ENCODE results near the gene GTF2F2. TPM values are rescaled to one million over a fixed set of nuclear protein-coding genes. Genes with fewer than 3 reads are reported as not detected.

Gene GTF2F2
- total and polyA plus RNA-seq, 10 donors: 11.8 to 19.1 (median 16.4) TPM

DNA sequence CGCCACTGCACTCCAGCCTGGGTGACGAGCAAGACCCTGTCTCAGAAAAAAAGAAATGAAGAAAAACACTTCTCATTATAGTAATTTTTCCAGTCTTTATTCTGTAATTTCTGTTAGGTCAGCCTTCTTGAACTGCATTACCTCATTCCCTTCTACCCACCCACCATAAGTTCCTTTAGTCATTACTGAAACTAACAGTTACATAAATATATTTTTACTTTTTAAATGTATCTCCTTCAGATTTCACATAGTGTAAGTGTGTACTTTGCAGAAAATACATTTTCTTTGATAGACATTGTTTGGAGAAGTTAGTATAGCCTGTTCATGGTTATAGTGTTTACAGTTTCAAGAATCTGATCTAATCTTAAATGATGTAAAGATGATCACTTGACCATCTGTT, 112.3 kb downstream of the GTF2F2 start:
- Histone ChIP-seq H3K36me3 (no peaks in the 10 kb centered on the region), H3K4me1 (no peaks in the 10 kb centered on the region), H3K4me3 (no peak overlapping the region), H3K9me3 (no peaks in the 10 kb centered on the region), H3K27ac (no peak overlapping the region), H3K27me3 (replicated peaks in 1 of 7) (no peaks in the 10 kb centered on the region)
- DNase-seq: no peak
- WGBS, 5 donors: 86 to 100% (median 100%) methylated on average over 2 of the region's 2 CpGs
- intact Hi-C loops (cut with DNase I; ENCODE audit: low total_unique reads): no loop called here
- TF ChIP-seq, protein P1, sequence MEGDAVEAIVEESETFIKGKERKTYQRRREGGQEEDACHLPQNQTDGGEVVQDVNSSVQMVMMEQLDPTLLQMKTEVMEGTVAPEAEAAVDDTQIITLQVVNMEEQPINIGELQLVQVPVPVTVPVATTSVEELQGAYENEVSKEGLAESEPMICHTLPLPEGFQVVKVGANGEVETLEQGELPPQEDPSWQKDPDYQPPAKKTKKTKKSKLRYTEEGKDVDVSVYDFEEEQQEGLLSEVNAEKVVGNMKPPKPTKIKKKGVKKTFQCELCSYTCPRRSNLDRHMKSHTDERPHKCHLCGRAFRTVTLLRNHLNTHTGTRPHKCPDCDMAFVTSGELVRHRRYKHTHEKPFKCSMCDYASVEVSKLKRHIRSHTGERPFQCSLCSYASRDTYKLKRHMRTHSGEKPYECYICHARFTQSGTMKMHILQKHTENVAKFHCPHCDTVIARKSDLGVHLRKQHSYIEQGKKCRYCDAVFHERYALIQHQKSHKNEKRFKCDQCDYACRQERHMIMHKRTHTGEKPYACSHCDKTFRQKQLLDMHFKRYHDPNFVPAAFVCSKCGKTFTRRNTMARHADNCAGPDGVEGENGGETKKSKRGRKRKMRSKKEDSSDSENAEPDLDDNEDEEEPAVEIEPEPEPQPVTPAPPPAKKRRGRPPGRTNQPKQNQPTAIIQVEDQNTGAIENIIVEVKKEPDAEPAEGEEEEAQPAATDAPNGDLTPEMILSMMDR (IDR thresholded peaks at IDR 0.05 in 8 of 11, conservative IDR thresholded peaks at IDR 0.05 in 3 of 11): no peak
- no peak for TF ChIP-seq POLR2AphosphoS5 (IDR thresholded peaks at IDR 0.05)
- TF ChIP-seq POLR2A (IDR thresholded peaks at IDR 0.05): no peak

DNA sequence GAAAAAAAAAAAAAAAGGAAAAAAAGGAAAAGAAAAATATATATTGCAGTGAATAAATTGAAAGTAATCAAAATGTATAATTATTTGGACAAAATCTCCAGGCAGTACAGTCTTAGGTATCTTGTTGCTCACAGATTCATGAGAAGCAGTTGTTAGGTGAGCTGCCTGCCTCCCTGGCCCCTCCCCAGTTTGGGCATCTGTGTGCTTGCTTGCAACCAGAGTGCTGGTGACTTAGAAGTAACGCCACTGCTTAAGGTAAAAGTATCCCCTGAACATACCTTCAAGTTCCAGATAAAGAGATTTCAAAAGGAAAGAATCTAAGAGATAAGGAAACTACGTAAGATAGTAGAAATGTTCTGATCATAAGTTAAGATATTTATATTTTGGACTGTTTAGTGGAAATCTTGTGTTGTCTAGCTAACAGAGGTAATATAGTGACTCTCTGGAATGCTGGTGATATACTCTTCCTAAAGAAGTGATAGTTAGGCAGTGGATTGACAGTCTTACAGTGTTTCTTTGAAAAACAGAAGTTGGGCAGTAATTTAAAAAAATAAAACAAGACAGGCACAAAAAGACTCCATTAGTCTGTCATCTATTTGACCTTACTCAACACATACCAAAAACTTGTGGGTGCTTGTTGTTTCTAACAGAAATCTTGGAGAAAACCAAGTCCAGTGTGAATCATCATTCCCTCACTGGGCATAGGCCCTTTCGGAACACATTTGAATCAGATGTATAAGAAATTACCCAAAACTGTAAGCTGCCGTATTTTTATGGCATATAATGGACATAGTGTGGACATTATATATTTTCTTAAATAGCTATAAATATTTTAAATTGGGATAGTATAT, 118.9 kb downstream of the GTF2F2 start:
- TF ChIP-seq POLR2A (IDR thresholded peaks at IDR 0.05): no peak
- TF ChIP-seq POLR2AphosphoS5 (IDR thresholded peaks at IDR 0.05): no peak
- TF ChIP-seq, protein P1 (IDR thresholded peaks at IDR 0.05 in 8 of 11, conservative IDR thresholded peaks at IDR 0.05 in 3 of 11): no peak
- Histone ChIP-seq H3K4me3 (no peak overlapping the region), H3K4me1 (peaks cover 0 to 11% (median 4%) of the 10 kb centered on the region in 6 donors), H3K27me3 (replicated peaks in 1 of 7) (no peaks in the 10 kb centered on the region), H3K27ac (no peak overlapping the region), H3K36me3 (peaks cover 0 to 3% (median 0%) of the 10 kb centered on the region in 6 donors), H3K9me3 (no peaks in the 10 kb centered on the region)
- intact Hi-C loops (cut with DNase I; ENCODE audit: low total_unique reads): no loop called here
- WGBS, 5 donors: 92 to 99% (median 95%) methylated on average over 4 of the region's 4 CpGs
- no peak for DNase-seq

DNA sequence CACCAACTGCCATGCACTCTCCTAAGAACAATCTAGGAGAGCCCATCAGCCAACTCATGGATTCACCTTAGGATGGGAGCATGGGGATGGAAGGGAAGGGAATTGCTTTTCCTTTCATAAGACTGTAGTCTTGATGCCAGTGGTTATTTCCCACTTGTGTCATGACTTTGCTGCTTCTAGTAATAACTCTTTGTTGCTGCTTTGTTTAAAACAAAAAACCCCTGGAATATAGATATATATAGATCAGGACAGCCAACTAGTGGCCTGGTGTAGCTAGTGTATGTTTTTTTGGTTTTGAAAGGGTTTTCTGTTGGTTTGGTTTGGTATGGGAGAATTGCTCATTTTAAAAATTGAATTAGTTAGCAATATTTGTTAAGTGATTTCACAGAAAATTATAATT, 119.8 kb downstream of the GTF2F2 start:
- Histone ChIP-seq H3K36me3 (peaks cover 0 to 3% (median 0%) of the 10 kb centered on the region in 6 donors), H3K9me3 (no peaks in the 10 kb centered on the region), H3K4me3 (no peak overlapping the region), H3K4me1 (peaks cover 0 to 11% (median 4%) of the 10 kb centered on the region in 6 donors), H3K27ac (no peak overlapping the region), H3K27me3 (replicated peaks in 1 of 7) (no peaks in the 10 kb centered on the region)
- intact Hi-C loops (cut with DNase I; ENCODE audit: low total_unique reads): no loop called here
- DNase-seq: no peak
- TF ChIP-seq POLR2AphosphoS5 (IDR thresholded peaks at IDR 0.05) (no peak), POLR2A (IDR thresholded peaks at IDR 0.05) (no peak)
- TF ChIP-seq, protein P1 (IDR thresholded peaks at IDR 0.05 in 8 of 11, conservative IDR thresholded peaks at IDR 0.05 in 3 of 11): no peak

DNA sequence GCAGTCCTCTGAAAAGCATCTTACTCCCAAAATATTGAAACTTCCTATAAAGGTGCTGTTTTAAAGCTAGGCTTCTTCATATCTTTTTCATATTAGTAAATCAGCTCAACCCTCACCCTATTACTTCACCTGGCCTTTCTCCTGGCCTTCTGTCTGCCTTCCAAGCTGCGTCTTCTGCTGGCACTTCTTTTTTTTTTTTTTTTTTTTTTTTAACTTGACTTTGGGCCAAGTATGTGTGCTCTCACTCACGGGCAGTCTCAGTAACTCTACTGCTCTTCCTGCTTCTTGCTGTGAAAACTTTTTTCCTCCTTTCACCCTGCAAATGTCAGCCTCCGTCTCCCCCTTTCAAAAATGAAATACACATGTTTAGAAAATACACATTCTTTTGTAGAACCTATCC, 121.8 kb downstream of the GTF2F2 start:
- H3K4me3 ChIP-seq: no peak overlapping the region
- no peak overlapping the region for H3K27ac ChIP-seq
- WGBS, 5 donors: 20 to 33% (median 25%) methylated on average over 3 of the region's 3 CpGs
- H3K36me3 ChIP-seq: peaks cover 0 to 3% (median 0%) of the 10 kb centered on the region in 6 donors
- no peaks in the 10 kb centered on the region for H3K9me3 ChIP-seq
- no peak for DNase-seq
- TF ChIP-seq, protein P1 (IDR thresholded peaks at IDR 0.05 in 8 of 11, conservative IDR thresholded peaks at IDR 0.05 in 3 of 11): no peak
- TF ChIP-seq POLR2AphosphoS5 (IDR thresholded peaks at IDR 0.05): no peak
- no peak for TF ChIP-seq POLR2A (IDR thresholded peaks at IDR 0.05)
- peaks cover 0 to 11% (median 4%) of the 10 kb centered on the region in 6 donors for H3K4me1 ChIP-seq
- intact Hi-C loops (cut with DNase I; ENCODE audit: low total_unique reads): no loop called here
- no peaks in the 10 kb centered on the region for H3K27me3 ChIP-seq (replicated peaks in 1 of 7)

Measured in spleen (tissue), 11 donors.